Activated naive CD4-positive, alpha-beta T cell treated with anti-CD3 and anti-CD28 coated beads, Interleukin-2, amount 50 U/mL, for 16 hours (primary cell): ENCODE data around the gene MCIDAS.

Source experiments
- DNase-seq: peaks from one replicate; pipeline ENCODE4 v3.0.0-alpha.2; 2020

Gene MCIDAS

GRCh38 chr5:55226934-55227663 is at the start of gene MCIDAS:
TSS of gene MCIDAS (minus strand) at chr5:55227315. CDS start at chr5:55227138, 177 bp downstream.
- DNase-seq: peak; percentile 64

- DNase-seq: no peak
Observed at GRCh38 chr5:55276771-55277170, 49.7 kb upstream of the MCIDAS start.

DNA sequence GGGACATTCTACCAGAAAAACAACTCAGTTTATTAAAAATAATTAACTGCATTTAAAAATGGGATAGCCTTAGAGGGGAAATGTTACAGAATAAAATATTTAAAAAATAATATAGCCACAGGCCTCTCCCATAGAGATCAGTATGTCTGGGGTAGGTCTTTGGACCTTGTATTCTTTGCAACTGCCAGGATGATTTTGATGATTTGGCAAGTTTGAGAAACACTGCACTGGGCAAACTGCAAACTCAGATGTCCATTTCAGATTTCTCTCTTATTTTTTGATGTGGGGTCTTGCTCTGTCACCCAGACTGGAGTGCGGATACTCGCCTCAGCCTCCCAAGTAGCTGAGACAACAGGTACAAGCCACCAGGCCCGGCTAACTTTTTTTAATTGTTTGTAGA is 31.2 kb upstream of the MCIDAS start:
- no peak for DNase-seq

DNA sequence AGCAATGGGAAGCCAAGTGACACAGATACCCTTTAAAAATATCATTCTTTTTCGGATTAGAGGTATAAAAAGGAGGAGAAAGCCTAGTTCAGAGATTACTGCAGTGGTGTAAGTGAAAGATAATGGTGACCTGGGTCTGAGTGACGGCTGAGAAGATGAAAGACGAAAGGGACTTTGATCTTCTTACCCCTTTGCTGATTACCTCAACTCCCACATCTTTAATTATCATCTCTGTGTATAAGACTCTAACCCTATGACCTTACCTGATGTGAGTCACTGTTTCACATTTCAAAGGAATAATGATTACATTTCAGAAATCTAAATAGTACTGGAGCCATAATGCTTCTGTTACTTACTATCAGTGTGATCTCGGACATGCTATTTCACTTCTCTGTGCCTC is 27.7 kb upstream of the MCIDAS start:
- no peak for DNase-seq

GRCh38 chr5:55250064-55250463 is 22.9 kb upstream of the MCIDAS start:
- DNase-seq: no peak

GRCh38 chr5:55241746-55242145 is 14.6 kb upstream of the MCIDAS start:
- DNase-seq: no peak

GRCh38 chr5:55236800-55237199 is 9.7 kb upstream of the MCIDAS start:
- DNase-seq: no peak

DNA sequence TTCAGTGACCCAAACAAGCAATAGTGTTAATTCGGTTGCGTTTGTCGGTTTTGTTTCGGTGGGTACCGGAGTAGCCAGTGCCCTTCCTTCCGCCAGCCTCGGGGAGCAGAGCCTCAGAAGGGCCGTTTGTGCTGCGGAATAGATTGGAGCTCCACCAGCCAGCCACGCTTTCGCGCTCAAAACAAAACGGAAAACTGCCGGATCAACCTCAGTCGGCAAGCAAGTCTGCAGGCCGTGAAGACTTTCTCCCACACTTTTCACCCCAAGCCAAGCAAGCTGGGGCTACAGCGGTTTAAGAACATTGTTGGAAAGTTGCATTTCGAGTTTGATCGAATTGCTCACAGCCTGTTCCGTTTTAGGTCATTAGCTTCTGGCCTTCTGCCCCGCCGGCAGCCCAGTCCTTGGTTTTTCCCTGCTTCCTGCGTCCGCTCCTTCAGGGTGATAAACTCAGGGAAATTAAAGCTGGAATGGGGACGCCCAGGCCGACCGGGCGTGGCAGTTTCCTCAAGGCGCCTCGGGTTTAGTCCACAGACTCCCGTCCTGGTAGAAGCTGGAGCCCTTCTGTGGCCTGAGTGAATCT is 7.1 kb upstream of the MCIDAS start:
- no peak for DNase-seq

GRCh38 chr5:55232985-55233928 is 6.1 kb upstream of the MCIDAS start, which contains the start of gene CCNO:
TSS of gene CCNO (minus strand) at chr5:55233608. CDS start at chr5:55233523, 85 bp downstream.
- peak; percentile 55 for DNase-seq

DNA sequence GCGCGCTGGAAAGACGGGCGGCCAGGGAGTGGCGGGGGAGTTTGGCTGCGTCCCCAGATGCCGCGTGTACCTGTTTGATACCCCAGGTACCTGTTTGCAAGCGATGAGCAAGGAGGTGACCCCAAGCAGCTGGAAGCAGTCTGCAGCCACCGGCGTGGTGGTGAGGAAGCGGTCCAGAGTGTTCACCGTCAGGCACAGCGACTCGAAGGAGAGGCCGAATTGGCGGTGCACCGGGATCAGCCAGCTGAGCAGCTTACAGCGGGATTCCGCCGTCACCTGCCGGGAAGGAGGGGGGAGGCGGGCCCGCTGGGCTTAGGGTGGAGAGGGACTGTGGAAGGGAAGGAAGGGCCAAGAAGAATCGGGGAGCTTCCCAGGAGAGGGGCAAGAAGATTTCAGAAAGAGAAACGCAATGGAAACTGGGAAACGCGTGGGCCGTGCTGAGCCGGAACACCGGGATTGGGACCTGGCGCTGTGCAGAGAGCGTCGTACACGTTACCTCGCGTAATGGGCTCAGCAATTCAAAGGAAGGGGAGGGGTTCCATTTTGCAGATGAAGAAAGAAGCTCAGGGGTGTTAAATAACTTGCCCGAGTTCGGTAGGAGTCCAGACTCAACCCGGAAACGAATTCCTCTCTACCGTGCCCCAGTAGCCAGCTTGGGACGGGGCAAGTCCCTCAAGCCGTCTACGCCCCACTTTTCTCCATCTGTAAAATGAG is 5.3 kb upstream of the MCIDAS start:
- DNase-seq: peak; percentile 14

- no peak for DNase-seq
Observed at GRCh38 chr5:55231919-55232270, 4.8 kb upstream of the MCIDAS start.

DNA sequence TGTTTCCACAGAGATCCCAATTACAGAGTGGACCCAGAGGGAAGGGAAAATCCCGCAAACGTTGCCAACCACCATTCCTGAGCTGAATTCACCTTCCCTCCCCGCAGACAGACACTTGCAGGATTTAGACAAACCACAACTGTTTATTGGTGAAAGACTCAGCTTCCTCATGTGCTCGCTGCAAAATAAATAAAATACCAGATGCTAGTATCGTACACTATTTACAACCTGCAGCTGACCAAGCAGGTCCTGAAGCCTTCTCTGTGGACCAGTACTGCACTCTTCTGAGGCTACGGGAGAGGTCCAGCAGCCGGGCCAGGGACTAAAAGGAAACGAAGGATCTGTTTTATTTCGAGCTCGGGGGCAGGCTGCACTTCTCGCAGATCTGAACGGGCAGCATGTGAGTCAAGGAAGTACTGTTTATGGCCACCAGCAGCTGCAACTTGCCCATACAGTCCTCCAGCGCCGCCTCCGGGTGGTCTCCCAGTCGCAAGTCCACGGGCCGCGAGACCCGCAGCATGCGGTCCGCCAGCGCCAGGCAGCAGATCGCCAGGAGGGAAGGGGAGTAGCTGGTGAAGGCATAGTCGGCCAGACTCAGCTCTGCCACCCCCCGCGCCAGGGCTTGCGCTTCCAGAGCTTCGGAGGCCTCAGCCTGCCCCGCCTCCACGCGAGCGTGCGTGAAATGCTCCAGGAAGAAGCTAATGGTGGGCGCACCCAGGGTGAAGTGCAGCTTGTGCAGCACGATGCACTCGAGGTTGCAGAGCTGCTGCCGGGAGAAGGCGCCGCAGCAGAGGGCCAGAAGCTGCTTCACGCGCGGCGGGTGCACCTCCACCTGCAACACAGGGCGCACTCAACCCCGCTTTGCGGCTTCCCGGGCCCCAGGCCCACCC is 4.2 kb upstream of the MCIDAS start:
- DNase-seq: peak; percentile 33

DNA sequence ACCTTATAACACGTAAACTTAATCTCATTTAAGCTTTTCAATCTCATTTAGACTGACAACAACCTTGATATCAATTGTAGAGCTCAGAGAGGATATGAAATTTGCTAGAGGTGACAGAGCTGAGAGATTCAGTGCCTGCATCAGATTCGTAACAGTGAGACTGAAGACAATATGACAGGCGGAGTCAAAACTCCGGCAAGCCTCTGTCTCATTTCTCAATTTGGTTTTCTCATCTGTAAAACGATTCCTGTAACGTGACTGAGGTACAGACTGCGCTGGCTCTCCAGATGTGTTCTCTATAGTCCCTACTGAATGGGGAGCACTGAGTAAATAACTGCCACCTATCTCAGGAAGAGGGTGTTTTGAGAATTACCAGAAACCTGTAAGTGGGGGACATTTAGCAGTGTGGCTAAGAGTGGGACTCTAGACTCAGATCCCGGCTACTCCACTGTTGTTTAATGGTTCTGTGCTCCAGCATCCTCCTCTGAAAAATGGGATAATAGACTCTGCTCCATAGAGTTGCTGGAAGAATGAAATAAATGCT is 3.0 kb upstream of the MCIDAS start:
- no peak for DNase-seq

DNA sequence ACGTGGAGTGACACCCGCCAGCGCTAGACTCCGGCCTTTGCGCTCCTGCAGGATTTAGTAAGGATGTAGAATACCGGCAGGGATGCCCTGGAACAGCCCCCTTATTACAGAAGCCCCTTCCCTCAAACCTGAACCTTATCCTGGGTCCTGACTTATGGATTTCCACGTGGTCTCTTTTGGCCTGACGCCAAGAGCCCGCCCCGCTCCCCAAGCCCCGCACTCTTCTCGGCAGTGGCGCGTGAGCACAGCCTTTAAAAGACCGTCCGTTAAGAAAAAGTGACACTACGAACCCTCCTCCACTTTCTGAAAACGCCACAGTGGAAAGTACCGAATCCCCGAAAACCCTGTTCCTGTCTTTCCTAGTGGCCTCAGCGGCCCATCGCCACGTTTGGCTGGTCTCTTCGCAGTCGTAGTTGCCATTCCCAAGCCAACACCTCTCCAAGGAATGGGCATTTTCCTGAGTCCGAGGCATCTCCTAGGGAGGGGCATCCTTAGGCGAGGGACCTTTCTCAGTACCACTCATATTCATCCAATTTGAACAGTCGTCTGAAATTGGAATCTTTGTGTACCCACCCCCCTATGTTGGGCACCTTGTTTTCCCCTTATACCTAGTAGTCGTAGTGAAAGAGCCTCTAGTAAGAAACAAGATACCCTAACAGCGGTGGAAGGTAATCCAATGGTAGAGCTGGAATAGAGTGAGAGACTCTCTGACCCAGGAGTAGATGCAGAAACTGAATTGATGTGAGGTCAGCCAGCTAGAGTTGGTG is 732 bp upstream of the MCIDAS start:
- DNase-seq: no peak

- DNase-seq: peak; percentile 67
Observed at GRCh38 chr5:55226027-55226933, 835 bp downstream of the MCIDAS start.

DNA sequence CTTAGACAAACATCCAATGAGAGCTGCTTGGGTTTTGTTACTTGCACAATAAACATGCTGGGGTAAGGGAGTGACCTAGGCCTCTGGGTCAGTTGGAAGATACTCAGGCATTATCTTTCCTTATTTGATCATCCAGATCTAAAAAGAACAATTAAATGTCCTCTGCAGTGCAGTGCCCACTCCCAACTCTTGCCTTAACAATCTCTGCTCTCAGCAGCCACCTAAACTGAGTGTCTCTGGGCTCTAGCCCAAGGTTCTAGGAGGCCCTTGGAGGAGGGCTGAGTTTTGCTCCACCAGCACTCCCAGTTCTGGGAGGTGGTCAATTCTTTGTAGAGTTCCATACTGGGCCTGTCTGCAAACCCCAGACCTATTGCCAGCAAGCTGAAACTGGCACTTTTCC is 1.8 kb downstream of the MCIDAS start:
- DNase-seq: no peak

GRCh38 chr5:55223812-55224240 is 3.3 kb downstream of the MCIDAS start:
- no peak for DNase-seq

GRCh38 chr5:55222985-55223811 is 3.9 kb downstream of the MCIDAS start:
- peak; percentile 26 for DNase-seq
